GM23248 (cell line): ENCODE measurements around the gene SPAG17. TPM values are rescaled to one million over a fixed set of nuclear protein-coding genes. Genes with fewer than 3 reads are reported as not detected.

Experiments
- DNase-seq: peaks from one replicate; pipeline ENCODE4 v3.0.0-alpha.2; 2015
- H2AFZ ChIP-seq: fragments of 200-600 bp; sonication (generic); 2 replicates; pipeline ENCODE4 v1.6.1; 2016; ENCODE audit warnings: antibody characterized with exemption
- H3F3A ChIP-seq: fragments of 200-600 bp; sonication (generic); 2 replicates; pipeline ENCODE4 v1.6.1; 2016; ENCODE audit warnings: mild to moderate bottlenecking, antibody characterized with exemption, mixed run types; ENCODE audit not compliant: insufficient read depth
- H3K27ac ChIP-seq: fragments of 200-600 bp; sonication (generic); 2 replicates; pipeline ENCODE4 v1.5.1; 2016; ENCODE audit warnings: mild to moderate bottlenecking
- H3K27me3 ChIP-seq: fragments of 200-600 bp; sonication (generic); replicated peaks from 2 replicates; pipeline ENCODE4 v1.6.1; 2016; ENCODE audit warnings: mild to moderate bottlenecking; ENCODE audit not compliant: insufficient read depth
- H3K36me3 ChIP-seq: fragments of 200-600 bp; sonication (generic); 2 replicates; pipeline ENCODE4 v1.6.1; 2016; ENCODE audit warnings: low read depth, mild to moderate bottlenecking
- H3K4me1 ChIP-seq: fragments of 200-600 bp; sonication (generic); 2 replicates; pipeline ENCODE4 v1.6.1; 2016; ENCODE audit warnings: mild to moderate bottlenecking; ENCODE audit not compliant: insufficient read depth
- H3K4me2 ChIP-seq: fragments of 200-600 bp; sonication (generic); one replicate; pipeline ENCODE4 v1.6.1; 2016; ENCODE audit warnings: mild to moderate bottlenecking; ENCODE audit not compliant: unreplicated experiment
- H3K4me3 ChIP-seq: fragments of 200-600 bp; sonication (generic); 2 replicates; pipeline ENCODE4 v1.5.1; 2016; ENCODE audit warnings: mild to moderate bottlenecking
- H3K79me2 ChIP-seq: fragments of 200-600 bp; sonication (generic); 2 replicates; pipeline ENCODE4 v1.6.1; 2016; ENCODE audit warnings: mild to moderate bottlenecking; ENCODE audit not compliant: insufficient read depth
- H3K9ac ChIP-seq: fragments of 200-600 bp; sonication (generic); 2 replicates; pipeline ENCODE4 v1.6.1; 2016; ENCODE audit warnings: mild to moderate bottlenecking
- H3K9me2 ChIP-seq: fragments of 200-600 bp; sonication (generic); 2 replicates; pipeline ENCODE4 v1.6.1; 2016; ENCODE audit warnings: mixed run types, mild to moderate bottlenecking, moderate library complexity; ENCODE audit not compliant: insufficient read depth
- H3K9me3 ChIP-seq: fragments of 200-600 bp; sonication (generic); one replicate; pipeline ENCODE4 v1.6.1; 2017; ENCODE audit warnings: low read depth
- H4K20me1 ChIP-seq: fragments of 200-600 bp; sonication (generic); 2 replicates; pipeline ENCODE4 v1.6.0; 2016; ENCODE audit not compliant: insufficient read depth
- EZH2 ChIP-seq: fragments of 200-600 bp; sonication (generic); IDR thresholded peaks from 2 replicates; pipeline ENCODE4 v1.6.1; 2018; ENCODE audit warnings: antibody characterized with exemption, mild to moderate bottlenecking; ENCODE audit not compliant: insufficient read depth, poor library complexity, severe bottlenecking
- EZH2phosphoT487 ChIP-seq: fragments of 200-600 bp; sonication (generic); IDR thresholded peaks from 2 replicates; pipeline ENCODE4 v1.6.1; 2018; ENCODE audit warnings: antibody characterized with exemption, moderate library complexity, mild to moderate bottlenecking, low read depth; ENCODE audit not compliant: insufficient read depth
- WGBS, 2 experiments: methylation state at CpG; one replicate each; pipeline ENCODE4 v1.1.6; 2015 to 2017; ENCODE audit warnings: low lambda C conversion rate in 2 of 2, low coverage in 1 of 2; ENCODE audit errors: missing lambda C conversion rate in 2 of 2; 5-methylcytosine and 5-hydroxymethylcytosine counted together
- in situ Hi-C: fragments of 300-500 bp; cut with MboI; formaldehyde crosslinking; loops from 2 replicates; pipeline ENCODE4 v1.15.0; 2020
- polyA plus RNA-seq: library from polyadenylated mRNA; unstranded; fragments of >200 nt; fragmentation: Nextera tagmentation; extraction: Ambion mirVana; gene quantifications from 2 replicates; pipeline ENCODE4 v1.2.1, GENCODE V29; 2016
- total RNA-seq: library from RNA; depleted of rRNA; stranded (reverse); fragments of >200 nt; shearing (Covaris generic); gene quantifications from 2 replicates; pipeline ENCODE4 v1.2.3, GENCODE V29; 2014

Gene SPAG17
- total and polyA plus RNA-seq, 2 experiments from 2014 or later: 0.15 TPM; not detected in 1

GRCh38 chr1:118110580-118110979 lies 74.4 kb downstream of the SPAG17 start:
- DNase-seq: no peak
- in situ Hi-C loops: no loop called here
- Histone ChIP-seq H4K20me1 (no peaks in the 10 kb centered on the region), H3K9ac (no peak overlapping the region), H2AFZ (no peak overlapping the region), H3K9me3 (no peaks in the 10 kb centered on the region), H3K79me2 (no peaks in the 10 kb centered on the region), H3K36me3 (no peaks in the 10 kb centered on the region), H3K27ac (no peak overlapping the region), H3K4me3 (no peak overlapping the region), H3K4me2 (peak overlapping the region; percentile 7), H3K9me2 (no peaks in the 10 kb centered on the region), H3K4me1 (peaks cover 34% of the 10 kb centered on the region), H3K27me3 (peaks cover 16% of the 10 kb centered on the region; the same call in 1 of the 2 replicates), H3F3A (peaks cover 30% of the 10 kb centered on the region)
- TF ChIP-seq EZH2phosphoT487 (no peak), EZH2 (no peak)

- 80 to 81% methylated on average over 3 of the region's 3 CpGs for WGBS, 2 experiments
- no peak overlapping the region for H3K4me3 ChIP-seq
- H3K9ac ChIP-seq: no peak overlapping the region
- H3K36me3 ChIP-seq: no peaks in the 10 kb centered on the region
- peaks cover 36% of the 10 kb centered on the region for H3F3A ChIP-seq
- in situ Hi-C loops: no loop called here
- no peaks in the 10 kb centered on the region for H3K79me2 ChIP-seq
- peaks cover 7% of the 10 kb centered on the region; the same call in 1 of the 2 replicates for H3K27me3 ChIP-seq
- peaks cover 24% of the 10 kb centered on the region for H3K4me1 ChIP-seq
- no peaks in the 10 kb centered on the region for H3K9me3 ChIP-seq
- H4K20me1 ChIP-seq: no peaks in the 10 kb centered on the region
- peak; percentile 62 for DNase-seq
- H3K9me2 ChIP-seq: no peaks in the 10 kb centered on the region
- peak overlapping the region; percentile 5 for H3K4me2 ChIP-seq
- no peak overlapping the region for H3K27ac ChIP-seq
- H2AFZ ChIP-seq: no peak overlapping the region
- no peak for TF ChIP-seq EZH2
- TF ChIP-seq EZH2phosphoT487: no peak
Observed at GRCh38 chr1:118104951-118105350, 80.1 kb downstream of the SPAG17 start.

GRCh38 chr1:118102445-118102844 lies 82.6 kb downstream of the SPAG17 start:
- no peaks in the 10 kb centered on the region for H3K9me2 ChIP-seq
- H3K4me2 ChIP-seq: no peak overlapping the region
- H3K27me3 ChIP-seq: no peaks in the 10 kb centered on the region; the same call in 1 of the 2 replicates
- H3K36me3 ChIP-seq: no peaks in the 10 kb centered on the region
- no peak overlapping the region for H3K9ac ChIP-seq
- no peak overlapping the region for H3K27ac ChIP-seq
- H4K20me1 ChIP-seq: no peaks in the 10 kb centered on the region
- H2AFZ ChIP-seq: no peak overlapping the region
- in situ Hi-C loops: no loop called here
- no peaks in the 10 kb centered on the region for H3K79me2 ChIP-seq
- no peak for TF ChIP-seq EZH2phosphoT487
- no peak for TF ChIP-seq EZH2
- peaks cover 46% of the 10 kb centered on the region for H3F3A ChIP-seq
- H3K9me3 ChIP-seq: no peaks in the 10 kb centered on the region
- peaks cover 39% of the 10 kb centered on the region for H3K4me1 ChIP-seq
- 91 to 98% methylated on average over 3 of the region's 3 CpGs for WGBS, 2 experiments
- no peak for DNase-seq
- H3K4me3 ChIP-seq: no peak overlapping the region

GRCh38 chr1:118101999-118102398 lies 83.0 kb downstream of the SPAG17 start:
- Histone ChIP-seq H3K79me2 (no peaks in the 10 kb centered on the region), H3K9me2 (no peaks in the 10 kb centered on the region), H3K4me3 (peak overlapping the region; percentile 13; the same call in 1 of the 2 replicates), H3K4me1 (peaks cover 41% of the 10 kb centered on the region), H3K9me3 (no peaks in the 10 kb centered on the region), H3K27me3 (no peaks in the 10 kb centered on the region), H3K36me3 (no peaks in the 10 kb centered on the region), H3F3A (peaks cover 46% of the 10 kb centered on the region), H3K27ac (peak overlapping the region; percentile 83), H4K20me1 (no peaks in the 10 kb centered on the region), H3K9ac (peak overlapping the region; percentile 42; the same call in 1 of the 2 replicates), H2AFZ (no peak overlapping the region), H3K4me2 (peak overlapping the region; percentile 76)
- peak; percentile 40 for DNase-seq
- in situ Hi-C loops: no loop called here
- no peak for TF ChIP-seq EZH2
- no peak for TF ChIP-seq EZH2phosphoT487
- 94 to 96% methylated on average over 1 of the region's 1 CpG for WGBS, 2 experiments

- H2AFZ ChIP-seq: no peak overlapping the region
- H3K4me3 ChIP-seq: peak overlapping the region; percentile 13; the same call in 1 of the 2 replicates
- in situ Hi-C loops: no loop called here
- H4K20me1 ChIP-seq: no peaks in the 10 kb centered on the region
- TF ChIP-seq EZH2phosphoT487: no peak
- TF ChIP-seq EZH2: no peak
- H3K27ac ChIP-seq: peak overlapping the region; percentile 83
- peak; percentile 90 for DNase-seq
- H3K4me1 ChIP-seq: peaks cover 41% of the 10 kb centered on the region
- no peaks in the 10 kb centered on the region for H3K9me3 ChIP-seq
- H3K27me3 ChIP-seq: no peaks in the 10 kb centered on the region
- H3K9me2 ChIP-seq: no peaks in the 10 kb centered on the region
- peaks cover 46% of the 10 kb centered on the region for H3F3A ChIP-seq
- no peaks in the 10 kb centered on the region for H3K79me2 ChIP-seq
- WGBS, 2 experiments: 22 to 36% methylated on average over 9 of the region's 9 CpGs
- H3K4me2 ChIP-seq: peak overlapping the region; percentile 76
- no peaks in the 10 kb centered on the region for H3K36me3 ChIP-seq
- peak overlapping the region; percentile 61; the same call in 1 of the 2 replicates for H3K9ac ChIP-seq
Observed at GRCh38 chr1:118101515-118101844, 83.5 kb downstream of the SPAG17 start.
